Fibroblast of lung (primary cell): ENCODE data around the gene MEMO1. TPM values are rescaled to one million over a fixed set of nuclear protein-coding genes. Genes with fewer than 3 reads are reported as not detected.

Source experiments
- DNase-seq, 2 donors: peaks; one replicate each; pipeline versions ENCODE4 v3.0.0 to v3.0.0-alpha.2; 2010; ENCODE audit warnings: low read depth in 2 of 2
- H2AFZ ChIP-seq: 2 replicates; pipeline ENCODE4 v1.5.1; 2012; ENCODE audit warnings: low read length, control low read depth, inconsistent platforms
- H3K27ac ChIP-seq: 2 replicates; pipeline ENCODE4 v1.5.1; 2011; ENCODE audit warnings: low read length, control low read depth; ENCODE audit not compliant: insufficient read depth
- H3K27me3 ChIP-seq: 2 replicates; pipeline ENCODE4 v1.5.1; 2011; ENCODE audit warnings: mild to moderate bottlenecking, low read length; ENCODE audit not compliant: control insufficient read depth, insufficient read depth
- H3K36me3 ChIP-seq: 2 replicates; pipeline ENCODE4 v1.5.1; 2011; ENCODE audit warnings: low read length; ENCODE audit not compliant: control insufficient read depth, insufficient read depth
- H3K4me1 ChIP-seq: 2 replicates; pipeline ENCODE4 v1.5.1; 2011; ENCODE audit warnings: low read length; ENCODE audit not compliant: control insufficient read depth, insufficient read depth; ENCODE audit errors: extremely low read depth
- H3K4me2 ChIP-seq: 2 replicates; pipeline ENCODE4 v1.5.1; 2011; ENCODE audit warnings: low read length, control low read depth; ENCODE audit not compliant: insufficient read depth; ENCODE audit errors: extremely low read depth
- H3K4me3 ChIP-seq, 4 experiments: fragments of 200-600 bp in 1 of 4; sonication (generic) in 1 of 4; replicated peaks in 1 of 4; 2 replicates each; pipeline ENCODE4 v1.5.1; 2011 to 2016; ENCODE audit warnings: low read length in 4 of 4, low read depth in 3 of 4, mild to moderate bottlenecking in 3 of 4, control low read depth in 2 of 4, inconsistent platforms in 1 of 4, mixed read lengths in 1 of 4; ENCODE audit not compliant: insufficient read depth in 1 of 4; ENCODE audit errors: control extremely low read depth in 1 of 4
- H3K79me2 ChIP-seq: 2 replicates; pipeline ENCODE4 v1.5.1; 2012; ENCODE audit warnings: mild to moderate bottlenecking, low read length, inconsistent platforms; ENCODE audit not compliant: control insufficient read depth, insufficient read depth
- H3K9ac ChIP-seq: 2 replicates; pipeline ENCODE4 v1.5.1; 2011; ENCODE audit warnings: mild to moderate bottlenecking, low read length, control low read depth; ENCODE audit not compliant: insufficient read depth
- H3K9me3 ChIP-seq: 2 replicates; pipeline ENCODE4 v1.5.1; 2012; ENCODE audit warnings: low read depth, low read length; ENCODE audit not compliant: control insufficient read depth, insufficient read depth
- H4K20me1 ChIP-seq: 2 replicates; pipeline ENCODE4 v1.5.1; 2011; ENCODE audit warnings: low read length; ENCODE audit not compliant: control insufficient read depth, insufficient read depth; ENCODE audit errors: extremely low read depth
- EZH2 ChIP-seq: IDR thresholded peaks from 2 replicates; pipeline ENCODE4 v1.5.1; 2012; ENCODE audit warnings: low read length, control low read depth, mild to moderate bottlenecking; ENCODE audit errors: missing control alignments
- polyA plus RNA-seq, 2 donors: library from polyadenylated mRNA; depleted of rRNA in 1 of 2; stranded (reverse) in 1 of 2; unstranded in 1 of 2; fragments of >200 nt; gene quantifications; 2 replicates each; pipeline ENCODE4 v1.2.1, GENCODE V29; 2011 to 2012; ENCODE audit warnings: missing spikeins in 1 of 2
- total RNA-seq: library from RNA; depleted of rRNA; stranded (reverse); fragments of >200 nt; gene quantifications from 2 replicates; pipeline ENCODE4 v1.2.1, GENCODE V29; 2014
- TF ChIP-seq, protein P1 (sequence below), 2 donors: IDR thresholded peaks in 1 of 2; conservative IDR thresholded peaks in 1 of 2; 1 replicate in 1 of 2; 2 replicates in 1 of 2; pipeline ENCODE4 v1.5.1; 2011 to 2012; ENCODE audit warnings: low read length in 2 of 2, control low read depth in 1 of 2, inconsistent platforms in 1 of 2, low read depth in 1 of 2, mild to moderate bottlenecking in 1 of 2

MEMO1 gene
- total and polyA plus RNA-seq, 2 donors (not counting 1 experiment from before 2014, with no cell fraction given): 34.0 to 64.2 TPM

GRCh38 chr2:31965094-31965493, 45.7 kb downstream of the MEMO1 start:
- Histone ChIP-seq H3K4me3 (no peak overlapping the region), H3K27ac (no peak overlapping the region), H2AFZ (no peak overlapping the region), H3K36me3 (no peaks in the 10 kb centered on the region), H3K4me2 (no peak overlapping the region), H3K9me3 (no peaks in the 10 kb centered on the region), H3K79me2 (peaks cover 52% of the 10 kb centered on the region), H3K27me3 (no peaks in the 10 kb centered on the region), H4K20me1 (no peaks in the 10 kb centered on the region), H3K9ac (no peak overlapping the region), H3K4me1 (peaks cover 6% of the 10 kb centered on the region)
- DNase-seq: no peak
- no peak for TF ChIP-seq EZH2
- TF ChIP-seq, protein P1, sequence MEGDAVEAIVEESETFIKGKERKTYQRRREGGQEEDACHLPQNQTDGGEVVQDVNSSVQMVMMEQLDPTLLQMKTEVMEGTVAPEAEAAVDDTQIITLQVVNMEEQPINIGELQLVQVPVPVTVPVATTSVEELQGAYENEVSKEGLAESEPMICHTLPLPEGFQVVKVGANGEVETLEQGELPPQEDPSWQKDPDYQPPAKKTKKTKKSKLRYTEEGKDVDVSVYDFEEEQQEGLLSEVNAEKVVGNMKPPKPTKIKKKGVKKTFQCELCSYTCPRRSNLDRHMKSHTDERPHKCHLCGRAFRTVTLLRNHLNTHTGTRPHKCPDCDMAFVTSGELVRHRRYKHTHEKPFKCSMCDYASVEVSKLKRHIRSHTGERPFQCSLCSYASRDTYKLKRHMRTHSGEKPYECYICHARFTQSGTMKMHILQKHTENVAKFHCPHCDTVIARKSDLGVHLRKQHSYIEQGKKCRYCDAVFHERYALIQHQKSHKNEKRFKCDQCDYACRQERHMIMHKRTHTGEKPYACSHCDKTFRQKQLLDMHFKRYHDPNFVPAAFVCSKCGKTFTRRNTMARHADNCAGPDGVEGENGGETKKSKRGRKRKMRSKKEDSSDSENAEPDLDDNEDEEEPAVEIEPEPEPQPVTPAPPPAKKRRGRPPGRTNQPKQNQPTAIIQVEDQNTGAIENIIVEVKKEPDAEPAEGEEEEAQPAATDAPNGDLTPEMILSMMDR (conservative IDR thresholded peaks at IDR 0.05 in 1 of 2, IDR thresholded peaks at IDR 0.05 in 1 of 2; ENCODE audit: low read depth in 1 of 2, low read length in 2 of 2): no peak

- Histone ChIP-seq H3K79me2 (peaks cover 63% of the 10 kb centered on the region), H3K27me3 (no peaks in the 10 kb centered on the region), H3K9me3 (no peaks in the 10 kb centered on the region), H3K9ac (no peak overlapping the region), H4K20me1 (no peaks in the 10 kb centered on the region), H3K4me1 (no peaks in the 10 kb centered on the region), H3K4me3 (no peak overlapping the region), H2AFZ (no peak overlapping the region), H3K36me3 (no peaks in the 10 kb centered on the region), H3K27ac (no peak overlapping the region), H3K4me2 (no peak overlapping the region)
- TF ChIP-seq, protein P1 (conservative IDR thresholded peaks at IDR 0.05 in 1 of 2, IDR thresholded peaks at IDR 0.05 in 1 of 2; ENCODE audit: low read depth in 1 of 2, low read length in 2 of 2): no peak
- no peak for DNase-seq
These were observed 47.9 kb downstream of the MEMO1 start for GRCh38 chr2:31962757-31963361.

DNA sequence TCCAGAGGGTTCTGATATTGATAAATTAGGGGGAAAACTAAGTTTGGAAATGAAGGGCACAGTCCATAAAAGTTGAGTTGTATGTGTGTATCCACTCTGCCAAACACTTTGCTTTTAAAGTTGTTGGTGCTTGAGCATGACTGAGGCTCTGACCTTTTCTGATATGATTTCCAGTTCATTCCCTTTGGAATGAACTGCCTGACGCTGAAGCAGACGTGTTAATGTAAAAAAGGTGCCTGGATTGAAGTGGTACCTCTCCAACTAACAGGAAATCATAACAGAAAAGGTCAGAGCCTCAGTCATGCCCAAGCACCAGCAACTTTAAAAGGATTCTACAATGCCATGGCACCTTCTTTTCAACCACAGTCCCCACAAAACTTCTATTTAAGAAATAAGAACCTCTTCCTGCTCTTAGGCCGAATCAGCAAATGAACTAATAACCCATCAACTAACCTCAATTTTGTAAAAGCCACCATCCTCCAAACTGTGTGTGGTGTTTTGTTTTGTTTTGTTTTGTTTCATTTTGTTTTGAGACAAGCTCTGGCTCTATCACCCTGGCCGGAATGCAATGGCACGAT, 52.6 kb downstream of the MEMO1 start:
- Histone ChIP-seq H3K4me2 (no peak overlapping the region), H3K9ac (no peak overlapping the region), H2AFZ (no peak overlapping the region), H3K79me2 (peaks cover 63% of the 10 kb centered on the region), H3K27me3 (no peaks in the 10 kb centered on the region), H4K20me1 (no peaks in the 10 kb centered on the region), H3K4me1 (no peaks in the 10 kb centered on the region), H3K27ac (no peak overlapping the region), H3K4me3 (no peak overlapping the region), H3K9me3 (no peaks in the 10 kb centered on the region), H3K36me3 (no peaks in the 10 kb centered on the region)
- no peak for TF ChIP-seq EZH2
- TF ChIP-seq, protein P1 (conservative IDR thresholded peaks at IDR 0.05 in 1 of 2, IDR thresholded peaks at IDR 0.05 in 1 of 2; ENCODE audit: low read depth in 1 of 2, low read length in 2 of 2): no peak
- no peak for DNase-seq
